ENCODE measurements around the gene MRPL36. TPM values are rescaled to one million over a fixed set of nuclear protein-coding genes. Genes with fewer than 3 reads are reported as not detected.

MRPL36 gene
- total RNA-seq, 3 donors from 2014 or later, result 33.5 to 46.2 (median 41.6) TPM

- DNase-seq (ENCODE audit: low spot score in 2 of 2), result no peak
Observed at GRCh38 chr5:1806974-1807373, 7.3 kb upstream of the MRPL36 start.

GRCh38 chr5:1806199-1806598 is 6.6 kb upstream of the MRPL36 start:
- TF ChIP-seq POLR2AphosphoS5 (IDR thresholded peaks at IDR 0.05), result no peak
- no peak for TF ChIP-seq CTCF (IDR thresholded peaks at IDR 0.05)
- no peak for TF ChIP-seq POLR2A (IDR thresholded peaks at IDR 0.05)
- Histone ChIP-seq H3K9me3 (no peaks in the 10 kb centered on the region), H3K36me3 (no peaks in the 10 kb centered on the region), H3K27ac (no peak overlapping the region), H3K27me3 (no peaks in the 10 kb centered on the region), H3K4me1 (no peaks in the 10 kb centered on the region), H3K4me3 (no peak overlapping the region)
- DNase-seq (ENCODE audit: low spot score in 2 of 2), result no peak
- intact Hi-C loops (cut with DNase I; ENCODE audit: low total_unique reads), result no loop called here

More at GRCh38 chr5:1806974-1807373, 7.3 kb upstream of the MRPL36 start:
- no peak for TF ChIP-seq CTCF (IDR thresholded peaks at IDR 0.05)
- TF ChIP-seq POLR2AphosphoS5 (IDR thresholded peaks at IDR 0.05), result no peak
- no peak for TF ChIP-seq POLR2A (IDR thresholded peaks at IDR 0.05)
- Histone ChIP-seq H3K27me3 (no peaks in the 10 kb centered on the region), H3K4me1 (no peaks in the 10 kb centered on the region), H3K9me3 (no peaks in the 10 kb centered on the region), H3K4me3 (no peak overlapping the region), H3K27ac (no peak overlapping the region), H3K36me3 (no peaks in the 10 kb centered on the region)
- intact Hi-C loops (cut with DNase I; ENCODE audit: low total_unique reads), result no loop called here

GRCh38 chr5:1805736-1806135 is 6.1 kb upstream of the MRPL36 start:
- intact Hi-C loops (cut with DNase I; ENCODE audit: low total_unique reads), result no loop called here
- no peaks in the 10 kb centered on the region for H3K4me1 ChIP-seq
- TF ChIP-seq POLR2AphosphoS5 (IDR thresholded peaks at IDR 0.05), result no peak
- H3K27ac ChIP-seq, result no peak overlapping the region
- no peaks in the 10 kb centered on the region for H3K9me3 ChIP-seq
- H3K4me3 ChIP-seq, result no peak overlapping the region
- no peak for DNase-seq (ENCODE audit: low spot score in 2 of 2)
- H3K27me3 ChIP-seq, result no peaks in the 10 kb centered on the region
- H3K36me3 ChIP-seq, result no peaks in the 10 kb centered on the region

- Histone ChIP-seq H3K4me1 (no peaks in the 10 kb centered on the region), H3K9me3 (no peaks in the 10 kb centered on the region), H3K27ac (no peak overlapping the region), H3K27me3 (no peaks in the 10 kb centered on the region), H3K4me3 (no peak overlapping the region), H3K36me3 (no peaks in the 10 kb centered on the region)
- no peak for TF ChIP-seq CTCF (IDR thresholded peaks at IDR 0.05)
- TF ChIP-seq POLR2AphosphoS5 (IDR thresholded peaks at IDR 0.05), result no peak
- TF ChIP-seq POLR2A (IDR thresholded peaks at IDR 0.05), result no peak
- intact Hi-C loops (cut with DNase I; ENCODE audit: low total_unique reads), result no loop called here
- no peak for DNase-seq (ENCODE audit: low spot score in 2 of 2)
Observed at GRCh38 chr5:1805326-1805725, 5.7 kb upstream of the MRPL36 start.

GRCh38 chr5:1804001-1804690 is 4.5 kb upstream of the MRPL36 start:
- no peak overlapping the region for H3K27ac ChIP-seq
- no peaks in the 10 kb centered on the region for H3K4me1 ChIP-seq
- DNase-seq (ENCODE audit: low spot score in 2 of 2), result no peak
- no peak overlapping the region for H3K4me3 ChIP-seq
- intact Hi-C loops (cut with DNase I; ENCODE audit: low total_unique reads), result no loop called here
- H3K27me3 ChIP-seq, result no peaks in the 10 kb centered on the region
- H3K36me3 ChIP-seq, result no peaks in the 10 kb centered on the region
- no peak for TF ChIP-seq POLR2A (IDR thresholded peaks at IDR 0.05)
- TF ChIP-seq CTCF (IDR thresholded peaks at IDR 0.05), result no peak
- no peak for TF ChIP-seq POLR2AphosphoS5 (IDR thresholded peaks at IDR 0.05)
- no peaks in the 10 kb centered on the region for H3K9me3 ChIP-seq

Data from breast epithelium (tissue), 4 donors.